GM21360 (cell line): ENCODE data around the gene TOX3.

Experiments
- ATAC-seq: cut with Tn5 transposase; IDR thresholded peaks from one replicate; pipeline ENCODE4 v1.9.1; 2021; ENCODE audit warnings: mild to moderate bottlenecking, moderate library complexity; ENCODE audit not compliant: unreplicated experiment

TOX3 gene

DNA sequence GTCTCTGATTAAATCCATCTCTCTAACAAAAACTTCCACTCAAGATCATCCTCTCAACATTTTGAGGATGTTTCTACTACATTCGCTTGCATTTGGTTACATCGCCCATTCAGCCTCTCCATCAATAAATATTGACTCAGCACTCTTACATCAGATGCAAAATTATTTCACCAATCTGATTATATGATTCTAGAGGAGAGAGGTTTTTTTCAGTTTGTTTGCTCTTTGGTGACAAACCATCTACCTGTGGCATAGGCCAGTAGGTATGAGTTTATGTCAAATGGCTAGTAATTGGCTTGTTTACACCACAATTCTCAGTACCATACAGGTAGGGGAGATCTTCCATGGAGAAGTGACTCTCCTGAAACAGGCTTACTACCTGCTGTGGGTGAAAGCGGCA is 52.3 kb downstream of the TOX3 start:
- ATAC-seq = no peak

DNA sequence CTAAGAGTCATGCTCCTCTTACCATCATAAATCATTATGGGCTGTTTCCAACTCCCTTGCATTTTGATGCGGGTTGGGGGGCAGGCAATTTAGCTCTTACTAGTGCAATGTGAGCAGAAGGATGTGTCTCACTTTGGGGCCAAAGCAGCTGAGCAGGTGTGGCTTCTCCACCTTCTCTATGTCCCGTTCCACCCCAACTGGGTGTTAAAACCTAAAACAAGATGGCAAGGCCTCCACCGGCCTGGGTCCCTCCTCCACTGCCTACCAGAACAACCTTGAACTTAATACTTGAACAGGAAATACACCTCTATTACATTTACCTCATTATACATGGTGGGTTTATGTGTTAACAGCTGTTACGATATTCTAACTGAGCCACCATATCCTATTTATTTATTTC is 52.8 kb downstream of the TOX3 start:
- no peak for ATAC-seq

DNA sequence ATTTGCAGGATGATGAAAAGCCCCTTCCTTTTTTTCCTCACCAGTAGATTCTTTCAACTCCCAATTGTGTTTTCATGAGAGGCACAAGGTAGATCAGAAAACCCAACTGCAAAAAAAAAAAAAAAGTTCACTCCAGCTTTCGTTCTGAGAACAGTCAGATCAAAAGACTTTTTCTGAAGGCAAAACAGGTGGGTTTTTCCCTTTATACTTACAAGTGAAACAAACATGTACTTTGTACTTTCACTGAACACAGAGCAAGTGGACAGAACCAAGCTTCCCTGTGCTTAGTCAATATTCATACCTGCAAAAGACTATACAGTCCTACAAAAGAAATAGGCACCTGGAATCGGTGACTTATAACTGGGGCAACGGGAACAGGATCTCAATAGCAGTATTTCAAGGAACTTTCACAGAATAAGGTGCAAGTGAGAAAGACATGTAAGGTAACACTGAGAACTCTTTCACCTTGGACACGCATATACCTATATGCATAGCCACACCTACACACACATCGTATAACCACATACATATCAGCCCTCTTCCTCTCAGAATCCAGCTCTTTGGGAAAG is 54.1 kb downstream of the TOX3 start:
- no peak for ATAC-seq

DNA sequence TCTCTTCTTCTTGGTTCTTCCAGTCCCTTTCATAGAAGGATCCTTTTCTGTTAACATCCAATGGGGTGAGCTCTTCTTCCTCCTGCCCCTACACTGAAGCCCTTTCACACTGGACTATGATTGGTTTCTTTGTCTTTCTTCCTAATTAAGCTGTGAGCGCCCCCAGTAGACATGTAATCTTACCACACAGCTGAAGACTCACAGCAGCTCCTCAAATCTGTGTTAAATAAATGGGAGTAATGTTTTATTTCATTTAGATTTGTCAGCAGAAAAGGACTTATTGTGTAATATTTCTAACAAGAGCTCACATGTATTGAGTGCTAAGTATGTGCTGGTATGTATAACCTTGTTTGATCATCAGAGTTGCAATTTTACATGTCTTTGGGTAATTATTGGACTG is 55.7 kb downstream of the TOX3 start:
- no peak for ATAC-seq

DNA sequence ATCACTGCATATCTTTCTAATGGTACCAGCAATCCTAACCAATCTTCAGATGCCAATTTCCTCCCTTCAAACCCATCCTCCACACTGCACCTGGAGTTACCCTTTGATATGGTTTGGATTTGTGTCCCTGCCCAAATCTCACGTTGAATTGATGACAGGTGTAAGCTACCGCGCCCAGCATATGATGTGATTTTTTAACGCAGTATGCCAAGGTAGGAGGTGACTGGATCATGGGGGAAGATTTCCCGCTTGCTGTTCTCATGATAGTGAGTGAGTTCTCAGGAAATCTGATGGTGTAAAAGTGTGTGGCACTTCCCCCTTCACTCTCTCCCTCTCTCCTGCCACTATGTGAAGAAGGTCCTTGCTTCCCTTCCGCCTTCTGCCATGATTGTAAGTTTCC is 57.0 kb downstream of the TOX3 start:
- ATAC-seq = no peak

DNA sequence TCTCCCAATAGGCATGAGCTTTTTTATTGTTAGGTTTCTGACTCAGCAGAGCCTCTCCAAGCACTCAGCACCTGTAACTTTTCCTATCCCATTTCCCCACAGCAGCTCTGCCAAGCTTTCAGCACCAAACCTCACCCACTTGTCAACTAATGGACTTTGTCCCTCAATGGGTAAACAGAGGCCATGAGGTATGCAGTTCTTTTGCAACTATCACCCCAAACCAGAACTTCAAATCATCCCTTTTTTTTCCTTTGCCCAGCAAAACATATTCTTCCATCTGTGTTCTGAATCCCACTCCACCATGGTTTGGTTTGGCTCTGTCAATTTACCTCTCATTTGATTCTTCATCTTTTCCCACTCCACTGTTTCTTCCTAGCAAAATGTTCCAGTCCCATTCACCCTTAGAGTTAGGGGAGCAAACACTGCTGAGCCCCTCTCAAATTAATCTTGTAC is 58.1 kb downstream of the TOX3 start:
- ATAC-seq = no peak

DNA sequence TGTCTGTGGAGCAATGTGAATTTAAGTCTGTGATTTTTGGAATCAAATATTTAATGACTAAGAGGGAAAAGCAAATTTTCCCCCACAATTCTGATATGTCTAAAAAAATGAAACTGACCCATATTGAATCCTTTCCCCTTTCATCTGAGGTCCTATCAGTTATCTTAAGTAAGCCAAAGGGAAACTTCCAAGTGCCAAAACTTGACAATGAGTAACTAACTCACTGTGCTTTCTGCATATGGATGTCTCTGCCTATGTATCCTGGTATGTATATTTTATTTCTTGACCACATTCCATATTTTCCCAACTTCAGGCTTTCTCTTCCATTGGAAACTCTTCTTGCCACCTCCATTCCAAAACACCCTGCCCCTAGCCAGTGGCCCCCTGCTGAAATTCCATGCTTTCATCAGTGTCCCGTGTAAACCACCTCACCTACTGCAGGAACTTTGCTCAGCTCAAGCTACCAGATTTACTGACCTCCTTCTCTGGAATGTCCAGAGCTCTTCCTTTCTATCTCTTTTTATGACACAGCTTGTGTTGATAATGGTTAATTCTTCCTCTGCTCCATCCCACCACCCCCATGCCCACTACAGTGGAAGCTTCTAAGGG is 59.0 kb downstream of the TOX3 start:
- ATAC-seq = no peak

DNA sequence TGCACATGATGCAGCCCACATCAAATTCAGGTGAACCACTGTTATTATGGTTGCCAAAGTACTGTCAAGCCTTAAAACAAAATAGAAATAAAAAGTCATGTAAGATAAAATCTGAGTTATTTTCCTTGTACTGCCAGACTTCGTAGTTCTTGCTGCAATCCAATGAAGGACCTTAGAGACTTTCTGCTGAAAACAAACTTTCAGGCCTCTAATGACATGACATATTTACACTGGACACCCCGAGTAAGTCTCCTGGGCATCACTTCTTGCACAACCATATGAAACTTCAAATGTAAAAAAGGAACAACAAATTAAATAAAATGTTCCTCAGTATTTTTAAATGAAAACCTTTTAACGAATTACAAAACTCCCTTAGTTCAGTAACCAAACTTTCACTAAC is 66.7 kb downstream of the TOX3 start:
- ATAC-seq = no peak

DNA sequence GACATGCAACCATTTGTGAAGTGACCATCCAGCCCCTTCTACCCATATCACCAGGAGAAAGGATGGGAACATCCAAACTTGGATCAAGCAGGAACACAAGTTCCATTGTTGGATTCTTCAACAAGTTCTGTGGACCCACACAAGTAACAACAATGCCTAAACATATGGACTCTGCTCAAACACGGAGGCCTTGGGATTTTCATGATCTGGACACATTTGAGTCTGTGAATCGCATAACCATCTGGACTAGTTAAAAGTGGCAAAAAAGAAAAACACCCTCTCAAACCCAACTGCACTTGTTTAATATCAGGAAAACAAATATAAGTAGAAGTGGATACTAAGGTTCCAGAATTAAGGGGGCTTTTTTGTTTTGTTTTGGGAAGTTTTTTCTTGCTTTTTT is 70.8 kb downstream of the TOX3 start:
- ATAC-seq = no peak

DNA sequence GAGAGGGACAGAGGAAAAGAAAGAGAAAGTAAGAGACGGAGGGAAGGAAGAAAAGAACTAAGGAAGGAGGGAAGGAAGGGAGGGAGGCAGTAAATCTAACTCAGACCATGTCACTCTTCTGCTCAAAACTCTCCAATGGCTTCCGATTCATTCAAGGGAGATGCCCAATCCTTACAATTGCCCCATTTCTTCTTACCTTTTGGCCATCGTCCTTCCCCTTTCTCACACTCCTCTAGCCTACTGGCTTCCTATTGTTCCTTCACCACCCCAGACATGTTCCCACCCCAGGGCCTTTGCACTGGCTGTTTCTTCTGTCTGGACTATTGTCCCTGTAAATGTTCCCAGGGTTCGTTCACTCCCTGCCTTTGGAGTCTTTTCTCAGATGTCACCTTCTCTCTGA is 72.3 kb downstream of the TOX3 start:
- no peak for ATAC-seq

DNA sequence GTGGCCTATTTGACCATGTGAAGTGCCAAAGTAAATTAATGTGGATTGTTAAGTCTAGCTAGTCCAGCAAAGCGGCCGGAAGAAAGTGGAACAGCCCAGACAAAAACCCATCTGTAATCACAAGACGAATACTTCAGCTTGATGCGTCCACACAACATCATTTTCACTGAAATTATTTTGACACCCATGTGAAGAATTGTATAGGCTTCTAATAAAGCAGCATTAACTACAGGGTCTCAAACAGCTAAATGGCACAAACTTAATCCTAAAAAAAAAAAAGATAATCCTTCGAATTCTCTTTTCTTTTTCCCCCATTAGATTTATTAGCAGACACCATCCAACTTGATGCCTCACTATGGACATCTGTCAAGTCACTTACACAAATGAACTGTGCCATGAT is 73.8 kb downstream of the TOX3 start:
- ATAC-seq = no peak

DNA sequence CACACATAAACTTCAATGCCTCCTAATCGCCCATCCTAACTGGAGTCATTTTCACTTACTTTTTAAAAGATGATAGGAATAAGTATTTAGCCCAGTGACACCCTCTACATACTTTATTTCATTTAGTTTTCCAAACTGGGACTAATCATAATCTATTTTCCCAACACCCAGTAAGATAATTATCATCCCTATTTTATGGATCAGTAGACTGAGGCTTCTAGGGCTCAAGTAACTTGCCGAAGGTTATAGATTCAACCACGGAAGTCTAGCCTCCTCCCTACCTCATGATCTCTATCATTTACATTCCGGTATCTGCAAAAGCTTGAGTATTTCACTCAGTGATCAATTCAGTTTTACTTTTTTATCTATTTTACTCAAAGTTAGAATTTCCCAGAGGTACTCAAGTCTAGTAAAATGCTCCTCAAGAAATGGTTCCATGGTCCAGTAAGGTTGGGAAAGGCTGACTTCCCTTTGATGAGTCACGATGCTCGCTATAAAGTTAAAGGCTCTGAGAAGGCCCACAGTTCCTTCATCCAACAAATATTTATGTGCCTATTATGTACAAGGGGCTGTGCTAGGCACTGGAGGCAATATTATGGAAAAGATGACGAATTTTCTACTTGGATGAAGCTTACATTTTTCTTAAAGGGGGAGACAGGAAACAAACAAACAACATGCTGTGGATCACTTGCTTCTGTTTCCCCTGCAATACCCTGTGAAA is 75.1 kb downstream of the TOX3 start:
- no peak for ATAC-seq

DNA sequence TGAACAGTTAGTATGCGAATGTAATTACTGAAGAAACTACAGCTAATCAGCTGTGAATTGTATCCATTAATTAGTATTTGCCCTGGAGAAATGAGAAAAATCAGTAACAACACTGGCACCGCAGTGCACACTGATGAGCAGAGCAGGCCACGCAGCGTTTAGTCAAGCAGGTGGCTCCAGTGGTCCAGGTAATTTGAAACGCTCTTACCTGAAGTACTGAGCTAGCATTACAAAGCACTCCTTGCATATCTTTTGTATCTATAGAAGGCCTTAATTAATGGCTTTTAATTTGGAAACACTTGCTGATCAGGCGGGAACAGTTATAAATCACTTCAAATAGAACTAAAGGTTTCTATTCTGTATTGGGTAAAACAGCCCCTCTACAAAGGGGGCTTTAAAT is 76.4 kb downstream of the TOX3 start:
- no peak for ATAC-seq

DNA sequence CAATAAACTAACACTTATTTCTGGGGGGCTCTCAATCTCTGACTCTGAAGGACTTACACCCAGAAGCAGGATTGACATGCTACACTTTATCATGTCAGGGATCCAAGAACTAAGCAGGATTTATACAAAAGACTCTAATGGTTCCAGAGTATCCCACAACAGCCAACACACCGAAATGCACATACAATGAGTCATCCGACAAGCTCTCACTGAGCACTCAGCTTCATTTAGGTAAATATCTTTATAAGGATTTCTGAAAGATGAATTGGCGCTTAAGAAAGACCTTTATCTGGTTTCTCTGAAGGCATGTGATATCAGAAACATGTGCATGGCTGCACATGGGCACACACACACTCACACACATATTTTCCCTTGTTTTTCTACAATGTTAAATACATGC is 77.2 kb downstream of the TOX3 start:
- ATAC-seq = no peak

DNA sequence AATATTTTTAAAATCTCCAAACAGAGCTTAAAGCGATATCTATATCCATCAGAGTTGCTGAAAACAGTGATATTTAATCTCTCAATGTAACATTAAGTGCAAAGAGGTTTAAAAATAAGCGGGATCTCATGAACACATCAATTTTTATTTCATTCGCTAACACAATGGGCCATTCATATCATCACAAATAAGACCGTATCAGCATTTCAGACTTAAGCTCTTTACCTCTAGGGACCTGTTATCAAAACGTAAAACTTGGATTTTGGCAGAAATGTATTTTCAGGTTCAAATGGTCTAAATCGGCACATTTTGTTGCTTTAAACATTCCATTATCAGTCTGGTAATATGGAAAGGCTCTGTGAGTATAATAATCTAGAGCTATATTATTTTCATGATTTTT is 77.9 kb downstream of the TOX3 start:
- ATAC-seq = no peak

DNA sequence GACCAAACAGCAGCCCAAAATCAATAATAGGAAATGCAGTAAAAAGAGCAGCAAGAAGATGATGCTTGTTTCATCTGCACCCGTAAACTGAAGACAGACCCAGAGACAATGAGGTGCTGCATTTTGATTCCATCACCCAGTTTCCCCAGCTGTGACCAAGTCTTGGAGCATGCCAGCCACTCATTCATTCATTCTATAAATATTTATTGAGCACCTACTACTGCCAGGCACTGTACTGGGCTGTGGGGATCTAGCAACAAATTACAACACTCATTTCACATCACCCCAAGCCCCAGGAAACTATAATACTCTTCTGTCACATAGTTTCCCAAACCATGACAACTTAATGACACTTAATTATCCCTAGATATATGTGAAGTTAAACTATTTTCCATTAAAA is 79.2 kb downstream of the TOX3 start:
- no peak for ATAC-seq

DNA sequence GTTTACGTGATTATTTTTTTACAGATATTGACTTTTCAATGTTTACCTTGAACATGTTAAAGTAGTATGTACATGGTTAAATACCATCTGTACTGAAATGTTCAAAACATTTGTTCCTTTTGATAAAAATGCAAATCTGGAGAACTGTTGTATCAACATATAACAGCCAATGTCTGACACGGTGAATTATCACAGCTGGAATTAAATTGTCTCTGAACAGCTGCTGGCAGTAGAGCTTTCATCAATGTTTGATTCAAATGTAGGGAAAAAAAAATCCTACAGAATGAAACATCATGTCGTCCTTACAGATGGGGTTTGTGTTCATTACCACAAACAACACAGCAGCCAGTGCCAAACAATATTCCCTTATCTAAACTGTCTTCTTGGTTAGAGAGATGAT is 79.9 kb downstream of the TOX3 start:
- no peak for ATAC-seq

DNA sequence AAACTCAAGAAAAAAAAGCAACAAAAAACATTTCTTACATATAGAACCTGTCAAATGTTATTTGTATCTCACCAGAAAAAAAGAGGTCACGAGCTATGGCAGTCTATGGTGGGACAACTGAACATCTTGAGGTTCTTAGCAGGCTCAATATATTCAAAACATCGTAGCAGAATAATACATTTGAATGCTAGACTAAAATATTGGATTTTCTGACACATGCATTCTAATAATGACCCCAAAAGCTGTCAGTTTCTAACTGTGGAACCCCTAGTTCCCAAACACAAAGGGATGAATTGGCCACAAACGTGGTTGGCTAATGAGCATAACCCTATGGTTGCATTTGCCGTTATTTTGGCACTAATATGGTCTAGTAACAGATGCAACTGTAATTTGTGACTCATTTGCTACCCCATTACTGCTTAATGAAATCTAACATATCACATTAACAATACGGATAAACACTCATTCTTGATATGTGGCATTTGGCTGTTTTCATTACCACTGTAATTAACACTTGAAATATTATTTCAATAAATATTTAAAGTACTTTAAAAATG is 81.2 kb downstream of the TOX3 start:
- no peak for ATAC-seq

DNA sequence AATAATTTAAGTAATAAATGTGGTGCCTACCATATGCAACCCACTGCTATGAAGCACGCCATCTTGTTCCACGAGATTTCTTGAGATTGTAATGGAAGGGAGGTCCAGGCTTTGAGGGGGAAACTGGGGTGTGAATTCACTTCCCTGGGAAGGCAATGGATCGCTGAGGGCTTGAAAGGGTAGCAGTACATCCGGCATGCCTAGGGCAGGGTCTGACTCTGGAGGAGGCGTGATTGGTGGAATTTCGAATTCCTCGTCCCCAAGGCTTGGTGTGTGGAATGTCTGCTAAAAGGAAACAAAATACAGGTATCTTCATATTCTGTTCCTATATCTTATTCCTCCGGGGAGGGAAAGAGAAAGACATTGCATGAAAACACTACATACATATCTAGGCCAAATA is 83.0 kb downstream of the TOX3 start:
- no peak for ATAC-seq

DNA sequence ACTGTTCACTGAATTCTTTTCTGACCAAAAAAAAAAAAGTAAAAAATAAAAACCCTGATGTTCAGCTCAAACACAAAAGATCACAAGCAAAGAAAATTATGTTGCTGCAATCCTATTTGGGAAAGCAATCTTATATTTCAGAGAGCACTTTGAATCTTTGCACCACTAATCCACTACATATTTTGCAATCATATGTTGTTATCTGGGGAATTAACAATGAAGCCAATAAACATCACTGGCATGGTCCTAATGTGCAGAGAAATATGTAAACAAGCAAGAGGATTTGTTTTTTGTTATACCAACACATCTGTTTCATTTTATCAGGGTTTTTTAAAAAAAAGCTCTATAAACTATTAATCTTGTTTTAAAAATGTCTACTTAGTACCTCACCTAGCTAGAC is 84.1 kb downstream of the TOX3 start:
- ATAC-seq = no peak

DNA sequence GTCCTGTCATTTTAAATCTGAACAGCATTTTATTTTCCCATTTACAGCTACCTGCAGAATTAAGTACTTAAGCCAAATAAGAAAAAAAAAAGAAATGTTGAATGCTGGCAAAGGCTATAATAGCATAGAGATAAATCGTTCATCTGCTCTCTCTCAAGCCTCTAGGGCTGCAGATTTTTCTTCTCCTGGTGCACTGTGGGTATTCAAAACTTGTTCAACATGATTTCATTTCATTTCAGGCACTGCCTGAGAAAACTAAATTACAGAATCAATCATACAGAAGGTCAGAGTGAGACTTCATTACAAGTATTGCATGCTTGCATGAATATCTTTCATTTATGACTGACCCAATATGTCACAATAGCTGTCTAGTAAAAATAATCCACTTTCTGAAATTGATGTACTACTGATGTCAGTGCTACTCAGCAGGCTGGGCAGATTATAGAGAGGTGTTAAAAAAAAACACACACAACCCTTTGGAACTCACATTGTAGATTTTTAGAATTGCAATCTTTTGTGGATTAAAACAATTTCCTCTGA is 86.2 kb downstream of the TOX3 start:
- ATAC-seq = no peak

DNA sequence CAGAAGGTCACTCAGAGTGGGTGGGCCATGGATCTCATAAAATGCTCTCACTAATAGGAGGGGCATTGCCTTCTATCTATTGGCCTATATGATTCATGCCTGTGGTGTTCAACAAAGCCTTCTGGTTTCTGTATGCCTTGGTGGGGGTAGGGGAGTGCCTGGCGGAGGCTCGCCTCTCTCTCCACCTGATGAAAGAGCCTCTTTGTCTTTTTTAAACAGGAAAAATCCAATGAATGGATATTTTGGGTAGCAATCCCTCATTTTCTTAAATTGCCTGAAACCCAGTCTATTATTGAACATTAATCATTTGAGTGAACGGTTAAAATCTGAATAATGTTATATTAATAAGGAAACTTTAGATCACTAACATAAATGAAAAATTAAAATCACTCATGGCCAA is 90.6 kb downstream of the TOX3 start:
- ATAC-seq = no peak
